Coronary artery (tissue), 2 donors: ENCODE data around the gene FEM1C.
"Not testable (repeated sequence)": the region's sequence is repeated elsewhere in the genome, so short reads cannot be mapped to it uniquely, and the experiment has no call there.

Source experiments
- DNase-seq: peaks from one replicate; pipeline ENCODE4 v3.0.0-alpha.2; 2017; ENCODE audit warnings: low spot score
- H3K27ac ChIP-seq, 2 donors: fragments of 200-600 bp; sonication (generic); one replicate each; pipeline ENCODE4 v1.5.1; 2016 to 2019
- H3K4me3 ChIP-seq: fragments of 200-600 bp; sonication (generic); 2 replicates; pipeline ENCODE4 v1.5.1; 2016; ENCODE audit warnings: mild to moderate bottlenecking, moderate library complexity
- TF ChIP-seq, protein P1 (sequence below): fragments of 200-600 bp; sonication (generic); IDR thresholded peaks from one replicate; pipeline ENCODE4 v1.5.1; 2019; ENCODE audit warnings: antibody characterized with exemption

The FEM1C gene

DNA sequence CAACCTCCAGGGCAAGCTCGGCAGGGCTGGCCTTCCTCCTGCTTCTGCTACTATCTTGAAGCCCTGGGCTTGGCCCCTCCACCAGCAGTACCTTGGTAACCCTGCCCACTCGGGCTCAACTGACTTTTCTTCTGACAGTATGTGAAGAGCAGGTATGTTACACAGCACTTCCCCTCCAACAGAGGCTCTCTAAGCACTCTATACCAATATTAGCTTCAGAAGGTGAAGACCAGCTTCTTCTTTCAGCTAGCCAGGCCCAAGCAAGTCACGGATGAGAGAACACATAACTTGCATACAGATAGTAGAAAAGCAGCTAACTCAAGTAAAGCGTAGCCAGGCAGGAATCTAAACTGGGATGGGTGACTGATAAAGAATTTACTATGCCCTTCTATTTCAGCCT lies 64.3 kb downstream of the FEM1C start:
- DNase-seq: no peak
- TF ChIP-seq, protein P1, sequence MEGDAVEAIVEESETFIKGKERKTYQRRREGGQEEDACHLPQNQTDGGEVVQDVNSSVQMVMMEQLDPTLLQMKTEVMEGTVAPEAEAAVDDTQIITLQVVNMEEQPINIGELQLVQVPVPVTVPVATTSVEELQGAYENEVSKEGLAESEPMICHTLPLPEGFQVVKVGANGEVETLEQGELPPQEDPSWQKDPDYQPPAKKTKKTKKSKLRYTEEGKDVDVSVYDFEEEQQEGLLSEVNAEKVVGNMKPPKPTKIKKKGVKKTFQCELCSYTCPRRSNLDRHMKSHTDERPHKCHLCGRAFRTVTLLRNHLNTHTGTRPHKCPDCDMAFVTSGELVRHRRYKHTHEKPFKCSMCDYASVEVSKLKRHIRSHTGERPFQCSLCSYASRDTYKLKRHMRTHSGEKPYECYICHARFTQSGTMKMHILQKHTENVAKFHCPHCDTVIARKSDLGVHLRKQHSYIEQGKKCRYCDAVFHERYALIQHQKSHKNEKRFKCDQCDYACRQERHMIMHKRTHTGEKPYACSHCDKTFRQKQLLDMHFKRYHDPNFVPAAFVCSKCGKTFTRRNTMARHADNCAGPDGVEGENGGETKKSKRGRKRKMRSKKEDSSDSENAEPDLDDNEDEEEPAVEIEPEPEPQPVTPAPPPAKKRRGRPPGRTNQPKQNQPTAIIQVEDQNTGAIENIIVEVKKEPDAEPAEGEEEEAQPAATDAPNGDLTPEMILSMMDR: no peak
- no peak overlapping the region for H3K4me3 ChIP-seq
- H3K27ac ChIP-seq: no peak overlapping the region

DNA sequence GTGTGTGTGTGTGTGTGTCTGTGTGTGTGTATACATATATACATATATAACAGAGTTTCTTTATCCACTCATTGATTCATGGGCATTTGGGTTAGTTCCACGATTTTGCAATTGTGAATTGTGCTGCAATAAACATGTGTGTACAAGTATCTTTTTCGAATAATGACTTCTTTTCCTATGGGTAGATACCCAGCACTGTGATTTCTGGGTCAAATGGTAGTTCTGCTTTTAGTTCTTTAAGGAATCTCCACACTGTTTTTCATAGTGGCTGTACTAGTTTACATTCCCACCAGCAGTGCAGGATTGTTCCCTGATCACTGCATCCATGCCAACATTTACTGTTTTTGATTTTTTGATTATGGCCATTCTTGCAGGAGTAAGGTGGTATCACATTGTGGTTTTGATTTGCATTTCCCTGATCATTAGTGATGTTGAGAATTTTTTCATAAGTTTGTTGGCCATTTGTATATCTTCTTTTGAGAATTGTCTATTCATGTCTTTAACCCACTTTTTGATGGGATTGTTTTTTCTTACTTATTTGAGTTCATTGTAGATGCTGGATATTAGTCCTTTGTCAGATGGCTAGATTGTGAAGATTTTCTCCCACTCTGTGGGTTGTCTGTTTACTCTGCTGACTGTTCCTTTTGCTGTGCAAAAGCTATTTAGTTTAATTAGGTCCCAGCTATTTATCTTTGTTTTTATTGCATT lies 65.3 kb downstream of the FEM1C start:
- H3K4me3 ChIP-seq, DNase-seq, H3K27ac ChIP-seq: not testable (repeated sequence)

DNA sequence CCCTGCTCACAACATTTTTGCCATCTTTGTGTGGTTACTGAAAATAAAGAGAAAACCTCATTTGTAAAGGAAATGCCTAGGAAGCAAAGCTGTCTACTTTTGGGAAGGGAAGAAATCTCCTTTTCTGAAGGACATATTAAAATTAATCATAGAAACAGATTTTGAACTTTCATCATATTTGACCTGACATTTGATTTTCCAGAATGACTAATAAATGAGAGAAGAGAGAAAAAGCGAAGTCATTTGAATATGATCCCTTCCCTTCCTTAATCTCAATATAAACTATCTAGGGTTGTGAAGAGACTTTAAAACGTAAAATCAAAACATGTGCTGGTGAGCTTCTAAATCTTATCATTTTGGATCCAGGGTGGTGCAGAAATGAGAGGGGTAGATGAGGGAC lies 66.3 kb downstream of the FEM1C start:
- DNase-seq: no peak
- TF ChIP-seq, protein P1: no peak
- Histone ChIP-seq H3K4me3 (no peak overlapping the region), H3K27ac (no peak overlapping the region)

DNA sequence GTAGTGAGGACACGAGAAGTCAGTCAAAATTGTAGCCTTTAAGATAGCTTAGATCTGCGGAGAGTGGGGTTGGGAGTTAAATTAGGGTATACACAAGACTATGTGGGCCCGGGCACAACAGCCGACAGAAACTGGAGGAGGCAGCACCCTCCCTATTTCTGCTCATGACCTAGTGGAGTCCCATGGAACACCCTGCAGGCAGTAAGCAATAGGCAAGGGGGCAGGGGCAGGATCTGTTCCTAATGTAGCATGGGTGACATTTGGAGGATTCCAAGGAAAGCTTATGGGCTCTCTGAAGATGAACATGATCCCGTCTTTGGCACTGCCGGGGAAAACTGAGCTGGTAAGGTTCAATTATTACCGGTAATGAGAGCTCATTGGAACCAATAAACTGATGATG lies 67.0 kb downstream of the FEM1C start:
- H3K27ac ChIP-seq: no peak overlapping the region
- TF ChIP-seq, protein P1: no peak
- DNase-seq: no peak
- H3K4me3 ChIP-seq: no peak overlapping the region

DNA sequence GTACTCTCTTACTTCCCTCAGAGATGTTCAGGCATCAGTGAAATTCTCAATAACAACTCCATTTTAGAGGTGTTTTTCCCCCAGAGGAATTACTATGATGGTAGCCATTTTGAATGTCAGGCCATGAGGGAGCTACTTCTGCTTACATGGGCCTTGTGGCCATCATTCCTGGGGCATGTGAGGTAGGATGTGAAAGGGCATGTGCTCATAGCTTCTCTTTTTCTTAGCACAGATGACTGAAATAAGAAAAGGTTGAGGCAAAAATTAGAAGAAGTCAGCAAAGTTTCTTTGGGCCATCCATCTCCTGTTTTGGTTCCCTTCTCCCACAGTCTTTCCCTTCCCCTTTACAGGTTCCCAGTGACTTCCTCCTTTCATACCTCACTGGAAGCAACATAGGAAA lies 68.8 kb downstream of the FEM1C start:
- Histone ChIP-seq H3K4me3 (no peak overlapping the region), H3K27ac (no peak overlapping the region)
- TF ChIP-seq, protein P1: no peak
- DNase-seq: no peak

DNA sequence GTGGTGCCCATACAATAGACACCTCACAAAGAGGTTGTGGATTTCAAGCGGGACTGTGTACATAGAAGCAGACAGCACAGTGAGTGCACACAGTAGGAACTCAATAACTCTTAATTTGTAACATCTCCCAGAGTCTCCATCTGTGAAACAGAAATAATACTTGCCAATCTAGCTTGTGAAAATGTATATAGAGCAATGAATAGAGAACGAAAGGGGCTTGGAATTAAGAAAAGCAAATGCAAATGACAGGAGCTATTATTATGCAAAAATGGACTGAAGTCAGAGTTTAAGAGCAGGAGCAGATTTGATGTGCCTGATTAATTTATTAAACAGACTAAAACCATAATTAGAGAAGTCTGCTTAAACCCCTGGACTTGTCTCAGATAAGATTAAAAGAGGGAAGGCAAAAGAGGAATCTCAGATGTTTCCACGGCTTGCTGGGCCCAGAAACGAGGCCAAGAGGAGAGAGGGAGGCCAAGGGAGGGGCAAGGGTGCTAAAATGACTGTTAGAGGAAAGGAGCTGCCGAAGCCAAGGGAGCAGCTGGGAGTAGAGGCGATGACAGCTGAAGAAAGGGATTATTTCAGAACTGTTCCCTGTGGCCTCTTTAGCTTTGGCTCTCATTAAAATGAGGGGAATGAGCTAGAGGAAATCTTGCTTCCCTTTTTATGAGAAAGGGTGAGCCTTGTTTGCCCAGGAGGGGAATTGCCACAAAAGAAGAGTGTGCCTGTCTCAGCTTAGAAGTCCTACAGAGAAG lies 72.1 kb downstream of the FEM1C start:
- TF ChIP-seq, protein P1: no peak
- no peak overlapping the region for H3K27ac ChIP-seq
- no peak for DNase-seq
- H3K4me3 ChIP-seq: no peak overlapping the region

DNA sequence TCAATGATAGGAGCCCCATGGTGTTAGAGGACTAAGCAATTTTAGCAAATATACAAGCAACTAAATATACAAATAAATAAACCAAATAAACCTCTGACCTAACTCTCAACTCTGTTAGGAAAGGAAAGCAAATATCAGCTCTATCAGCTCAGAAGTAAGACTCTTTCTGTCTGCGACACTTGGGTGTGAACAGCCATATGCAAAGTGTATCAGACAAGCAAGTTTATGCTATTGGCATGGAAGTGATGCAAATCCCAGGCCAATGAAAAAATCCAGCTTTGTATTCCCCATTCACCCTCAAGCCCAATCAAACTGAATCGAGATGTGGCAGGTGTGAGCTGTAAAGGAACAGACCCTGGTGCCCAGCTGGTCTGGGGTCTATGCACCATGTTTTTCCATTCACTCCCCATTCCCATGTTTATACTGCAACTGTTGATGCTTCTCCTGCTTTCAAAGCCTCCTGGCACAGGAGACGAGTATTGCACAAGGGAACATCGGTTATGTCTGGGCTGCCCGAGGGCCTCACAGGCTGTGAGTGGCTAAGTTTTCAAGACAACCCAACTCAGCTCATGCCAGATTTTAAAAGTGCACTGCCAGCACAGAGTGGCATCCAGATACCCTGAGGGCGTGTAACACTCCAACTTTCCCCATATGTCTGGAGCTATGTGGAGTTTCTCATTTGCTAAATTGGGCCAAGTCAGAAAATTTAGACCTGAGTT lies 73.1 kb downstream of the FEM1C start:
- TF ChIP-seq, protein P1: no peak
- no peak overlapping the region for H3K4me3 ChIP-seq
- H3K27ac ChIP-seq: no peak overlapping the region
- DNase-seq: no peak
